HK-2 (cell line): ENCODE data around the gene CFAP43.

ENCODE experiments used
- DNase-seq: peaks from one replicate; pipeline ENCODE4 v3.0.0-alpha.2; 2018; ENCODE audit not compliant: unreplicated experiment

Gene CFAP43

GRCh38 chr10:104099269-104099668 is 132.9 kb downstream of the CFAP43 start:
- no peak for DNase-seq

- no peak for DNase-seq
These were observed 133.7 kb downstream of the CFAP43 start for GRCh38 chr10:104098358-104098925.

- DNase-seq = no peak
These were observed 135.5 kb downstream of the CFAP43 start for GRCh38 chr10:104096692-104097091.

GRCh38 chr10:104092749-104093148 is 139.4 kb downstream of the CFAP43 start:
- DNase-seq = no peak

- DNase-seq = no peak
These were observed 141.6 kb downstream of the CFAP43 start for GRCh38 chr10:104090611-104091010.

GRCh38 chr10:104089621-104090020 is 142.5 kb downstream of the CFAP43 start:
- no peak for DNase-seq

GRCh38 chr10:104088239-104088638 is 143.9 kb downstream of the CFAP43 start:
- DNase-seq = no peak

GRCh38 chr10:104085801-104086400 is 146.3 kb downstream of the CFAP43 start, which contains the start of gene COL17A1:
COL17A1 (minus strand) TSS chr10:104085880; CDS start chr10:104080673, 5,207 bp downstream.
- DNase-seq = no peak

GRCh38 chr10:104084482-104085142 is 147.6 kb downstream of the CFAP43 start:
- DNase-seq = no peak

- DNase-seq = no peak
These were observed 150.2 kb downstream of the CFAP43 start for GRCh38 chr10:104081998-104082397.

- no peak for DNase-seq
These were observed 151.4 kb downstream of the CFAP43 start for GRCh38 chr10:104080762-104081161.
